Mucosa of descending colon (tissue), 3 donors: Measurements from ENCODE around the gene SHANK3. TPM values are rescaled to one million over a fixed set of nuclear protein-coding genes. Genes with fewer than 3 reads are reported as not detected.

Experiments used
- ATAC-seq: fragments of 200-7000 bp; cut with Tn5 transposase; one replicate; pipeline ENCODE4 v1.9.1; 2020; ENCODE audit warnings: mild to moderate bottlenecking, moderate library complexity
- DNase-seq, 3 donors: peaks; one replicate each; pipeline ENCODE4 v3.0.0-alpha.2; 2020
- H3K36me3 ChIP-seq: fragments of 200-600 bp; one replicate; pipeline ENCODE4 v1.8.0; 2021; ENCODE audit warnings: low read depth, mild to moderate bottlenecking
- H3K4me1 ChIP-seq: fragments of 200-600 bp; one replicate; pipeline ENCODE4 v1.8.0; 2021; ENCODE audit warnings: low read depth, mild to moderate bottlenecking
- H3K4me3 ChIP-seq: fragments of 200-600 bp; one replicate; pipeline ENCODE4 v1.8.0; 2021; ENCODE audit warnings: mild to moderate bottlenecking
- H3K9me3 ChIP-seq: fragments of 200-600 bp; one replicate; pipeline ENCODE4 v1.8.0; 2021; ENCODE audit warnings: mild to moderate bottlenecking
- CTCF ChIP-seq: fragments of 200-600 bp; IDR thresholded peaks from one replicate; pipeline ENCODE4 v1.8.0; 2022; ENCODE audit warnings: antibody characterized with exemption, mild to moderate bottlenecking
- intact Hi-C, 2 donors: fragments of 100-400 bp; cut with DNase I in 1 of 2; cut with micrococcal nuclease in 1 of 2; formaldehyde crosslinking; loops; one replicate each; pipeline versions ENCODE4 v1.11.0 to v1.11.1; 2022; cut with DNase I, micrococcal nuclease
- total RNA-seq, 3 donors: library from RNA; stranded (reverse); fragmentation: NEBNext Ultra II Directional in 2 of 3; extraction: Animal tissue kit (Norgen Biotek cat#: 25700) in 2 of 3; gene quantifications; one replicate each; pipeline versions ENCODE4 v1.2.1 to v1.2.4, GENCODE V29; 2021 to 2023
- donor health status: DM: no; HTN: no; CAD: no; lungs with moderate emphysema.
- donor health status: DM: no; HTN: no; CAD: no.
- donor health status: DM: no; HTN: yes; CAD: no.

The SHANK3 gene
- total RNA-seq, 3 donors from 2014 or later = 3.9 to 14.2 (median 7.1) TPM

GRCh38 chr22:50665212-50665611 lies 7.4 kb upstream of the SHANK3 start:
- no peak for TF ChIP-seq CTCF
- ATAC-seq (no peak), DNase-seq (no peak)
- Histone ChIP-seq H3K4me3 (no peak overlapping the region), H3K36me3 (no peaks in the 10 kb centered on the region), H3K9me3 (no peaks in the 10 kb centered on the region), H3K4me1 (no peaks in the 10 kb centered on the region)
- intact Hi-C loops = no loop called here

DNA sequence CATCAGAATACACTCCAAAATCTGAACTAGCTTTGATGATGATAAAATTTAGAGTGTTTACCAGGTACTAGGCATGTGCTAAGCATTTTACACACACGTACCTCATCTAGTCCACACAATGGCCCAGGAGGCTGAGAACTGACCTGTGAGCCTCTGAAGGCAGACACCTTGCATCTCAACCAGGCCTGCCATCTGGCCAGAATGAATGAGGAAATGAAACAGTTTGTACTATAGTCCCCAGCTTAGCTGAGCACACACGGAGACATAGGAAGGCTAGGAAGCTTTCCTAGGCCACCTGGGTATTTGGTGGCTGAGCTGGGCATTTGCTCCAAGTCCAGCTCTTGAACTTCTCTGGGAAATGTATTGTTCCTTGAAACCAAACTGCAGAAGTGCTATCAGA lies 6.9 kb upstream of the SHANK3 start:
- TF ChIP-seq CTCF = no peak
- intact Hi-C loops = no loop called here

GRCh38 chr22:50670513-50670912 lies 2.1 kb upstream of the SHANK3 start:
- Histone ChIP-seq H3K4me3 (no peak overlapping the region), H3K36me3 (no peaks in the 10 kb centered on the region), H3K4me1 (peaks cover 4% of the 10 kb centered on the region), H3K9me3 (no peaks in the 10 kb centered on the region)
- TF ChIP-seq CTCF = no peak
- DNase-seq (no peak), ATAC-seq (no peak)
- intact Hi-C loops = no loop called here

More for the DNA sequence above, 6.9 kb upstream of the SHANK3 start:
- H3K9me3 ChIP-seq = no peaks in the 10 kb centered on the region
- DNase-seq = no peak
- no peaks in the 10 kb centered on the region for H3K36me3 ChIP-seq
- no peak overlapping the region for H3K4me3 ChIP-seq
- no peak for ATAC-seq
- H3K4me1 ChIP-seq = no peaks in the 10 kb centered on the region

DNA sequence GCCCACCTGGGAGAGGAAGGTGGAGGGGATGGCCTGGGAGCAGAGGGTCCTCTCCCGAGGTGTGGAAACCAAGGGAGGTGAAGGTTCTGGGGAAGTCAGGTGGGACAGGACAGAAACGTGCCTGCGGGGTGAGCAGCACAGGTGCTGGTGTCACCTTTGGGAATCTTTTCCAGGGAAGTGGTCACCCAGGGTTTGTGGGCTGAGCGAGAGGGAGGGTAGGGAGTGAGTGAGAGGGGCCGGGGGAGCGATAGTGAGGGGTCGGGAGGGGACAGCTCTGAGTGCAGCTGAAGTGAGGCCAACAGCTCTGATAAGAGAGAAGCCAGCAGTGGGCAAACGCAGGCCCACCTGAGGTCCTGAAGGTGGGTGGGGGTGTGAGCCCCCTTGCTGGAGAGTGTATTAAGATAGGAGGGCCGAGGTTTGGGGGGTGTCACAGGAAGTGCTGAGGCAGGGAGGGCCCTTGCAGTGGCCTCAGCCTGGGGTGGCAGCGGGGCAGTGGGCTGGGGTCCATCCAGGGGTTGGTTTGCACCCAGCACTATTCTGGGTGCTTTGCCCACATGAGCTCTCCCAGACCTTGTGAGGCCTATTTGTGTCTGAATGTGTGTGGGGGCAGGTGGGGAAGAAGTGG lies 1.6 kb upstream of the SHANK3 start:
- ATAC-seq (no peak), DNase-seq (no peak)
- H3K9me3 ChIP-seq = no peaks in the 10 kb centered on the region
- peaks cover 4% of the 10 kb centered on the region for H3K4me1 ChIP-seq
- no peaks in the 10 kb centered on the region for H3K36me3 ChIP-seq
- intact Hi-C loops = no loop called here
- no peak overlapping the region for H3K4me3 ChIP-seq
- no peak for TF ChIP-seq CTCF

- DNase-seq = no peak
- H3K4me3 ChIP-seq = no peak overlapping the region
Observed at GRCh38 chr22:50671641-50672040, 982 bp upstream of the SHANK3 start.

More at GRCh38 chr22:50671641-50672040, 982 bp upstream of the SHANK3 start:
- H3K9me3 ChIP-seq = no peaks in the 10 kb centered on the region
- intact Hi-C loops = no loop called here
- no peak for TF ChIP-seq CTCF
- ATAC-seq = no peak
- no peaks in the 10 kb centered on the region for H3K36me3 ChIP-seq
- peaks cover 4% of the 10 kb centered on the region for H3K4me1 ChIP-seq
